ENCODE results near the gene SRP68. TPM values are rescaled to one million over a fixed set of nuclear protein-coding genes. Genes with fewer than 3 reads are reported as not detected.

Gene SRP68
- total and polyA plus RNA-seq, 2 of the 4 experiments (the other 2 are of a cell fraction): 47.1 to 82.6 TPM

DNA sequence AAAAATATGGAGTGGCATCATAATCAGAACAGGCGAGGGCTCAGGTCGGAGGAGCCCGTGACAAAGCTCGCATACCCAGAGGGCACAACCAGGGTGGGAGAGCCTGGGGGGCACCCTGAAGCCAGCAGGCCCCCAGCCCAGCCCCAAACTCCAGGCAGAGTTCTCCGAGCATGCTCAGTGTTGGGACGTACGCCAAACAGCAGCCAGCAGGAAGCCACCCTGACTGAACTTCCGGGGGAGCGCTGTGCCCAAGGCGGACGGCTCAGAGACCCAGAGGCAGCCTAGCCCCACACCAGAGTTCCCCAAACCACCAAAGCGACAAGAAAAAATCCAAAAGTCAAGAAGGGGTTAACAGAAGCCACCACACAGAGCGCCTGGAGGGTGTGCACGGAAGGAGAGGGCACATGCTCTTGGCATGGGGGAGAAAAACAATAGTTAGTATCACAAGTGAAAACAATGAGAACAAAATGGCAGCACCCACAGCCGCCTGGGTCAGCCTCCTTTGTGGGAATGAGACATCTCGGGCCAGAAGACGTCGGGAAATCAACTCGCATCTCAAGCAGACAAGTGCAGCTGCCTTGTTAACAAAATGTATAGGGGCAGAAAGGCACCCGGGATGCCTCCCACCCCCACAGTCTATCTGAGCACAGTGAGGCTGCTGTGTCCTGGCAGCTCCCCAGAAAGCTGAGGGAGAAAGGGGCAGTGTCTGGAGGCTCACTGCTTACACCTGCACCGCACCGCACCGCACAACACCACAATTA is 19.4 kb upstream of the SRP68 start:
- in situ Hi-C loops (cut with MboI; ENCODE audit: low sequenced_read_pairs) (no loop called here), intact Hi-C loops (cut with micrococcal nuclease) (no loop called here), dilution Hi-C loops (cut with HindIII; ENCODE audit: low sequenced_read_pairs, unreplicated experiment) (no loop called here)
- H4K5ac ChIP-seq (ENCODE audit: low read depth, low read length): no peak overlapping the region
- no peak overlapping the region for H2AK5ac ChIP-seq (ENCODE audit: low read depth, low read length)
- H2BK120ac ChIP-seq (ENCODE audit: low read depth, low read length): no peak overlapping the region
- H3K23ac ChIP-seq (ENCODE audit: low read depth, low read length): no peak overlapping the region
- H3K9ac ChIP-seq (ENCODE audit: low read depth, low read length): no peak overlapping the region
- no peak overlapping the region for H4K8ac ChIP-seq (ENCODE audit: low read depth in 2 of 2, low read length in 2 of 2)
- H4K20me1 ChIP-seq (ENCODE audit: insufficient read depth, low read length): no peaks in the 10 kb centered on the region; the same call in 1 of the 2 replicates
- H3K18ac ChIP-seq (ENCODE audit: low read depth, low read length): no peak overlapping the region
- H3K4me1 ChIP-seq (ENCODE audit: control insufficient read depth, insufficient read depth, low read length): no peaks in the 10 kb centered on the region
- no peak overlapping the region for H3K27ac ChIP-seq (ENCODE audit: insufficient read depth, low read length)
- H3K9me1 ChIP-seq (ENCODE audit: insufficient read depth, low read length): no peaks in the 10 kb centered on the region
- no peak overlapping the region for H2BK5ac ChIP-seq (ENCODE audit: low read depth, low read length, poor library complexity, severe bottlenecking)
- H3K4me3 ChIP-seq (ENCODE audit: insufficient read depth, low read depth, low read length): no peak overlapping the region
- no peak overlapping the region for H3K56ac ChIP-seq (ENCODE audit: extremely low read depth, insufficient read depth, low read length)
- peaks cover 5 to 20% of the 10 kb centered on the region in 2 experiments; a peak in 3 of 4 replicates for H3K79me1 ChIP-seq (ENCODE audit: low read depth in 1 of 2, low read length in 2 of 2)
- TSS peak; percentile 15 for BruUV-seq (replicated peaks)
- H4K91ac ChIP-seq (ENCODE audit: insufficient read depth, low read depth, low read length): no peak overlapping the region
- no peak overlapping the region for H3K14ac ChIP-seq (replicated peaks; ENCODE audit: low read depth, low read length)
- DNase-seq: no peak
- H3K4ac ChIP-seq (ENCODE audit: low read depth, low read length): no peak overlapping the region
- CTCF ChIA-PET: no interaction called here
- no peak overlapping the region for H2BK15ac ChIP-seq (ENCODE audit: low read depth, low read length)
- no peak overlapping the region for H3K4me2 ChIP-seq (ENCODE audit: low read depth, low read length)
- ATAC-seq (ENCODE audit: low read depth): no peak
- no peaks in the 10 kb centered on the region for H3K27me3 ChIP-seq (ENCODE audit: control insufficient read depth, insufficient read depth, low read length)
- H2AFZ ChIP-seq (replicated peaks; ENCODE audit: low read length, poor library complexity): no peak overlapping the region
- no peak overlapping the region for H2AK9ac ChIP-seq (replicated peaks; ENCODE audit: low read depth, low read length, poor library complexity)
- H3K9me3 ChIP-seq (ENCODE audit: control insufficient read depth, insufficient read depth, low read length): no peaks in the 10 kb centered on the region
- H2BK20ac ChIP-seq (ENCODE audit: low read depth, low read length): no peak overlapping the region
- no peak for TF ChIP-seq CHD1 (IDR thresholded peaks at IDR 0.05; ENCODE audit: low read depth, low read length)
- 80% methylated on average over 7 of the region's 23 CpGs; no CpG with 5 or more reads in 1 of the 2 experiments for WGBS, 2 experiments (ENCODE audit: extremely low coverage in 2 of 2, insufficient read length in 1 of 2)
- H3K36me3 ChIP-seq (ENCODE audit: control insufficient read depth, insufficient read depth, low read length): peaks cover 69% of the 10 kb centered on the region
- POLR2A ChIA-PET (ENCODE audit: unreplicated experiment): no interaction called here

Measured in IMR-90 (cell line).